GM18868 (cell line): ENCODE results near the gene CDK17.

Experiments
- ATAC-seq: cut with Tn5 transposase; IDR thresholded peaks from one replicate; pipeline ENCODE4 v1.9.1; 2021; ENCODE audit warnings: mild to moderate bottlenecking, moderate library complexity; ENCODE audit not compliant: unreplicated experiment

The CDK17 gene

DNA sequence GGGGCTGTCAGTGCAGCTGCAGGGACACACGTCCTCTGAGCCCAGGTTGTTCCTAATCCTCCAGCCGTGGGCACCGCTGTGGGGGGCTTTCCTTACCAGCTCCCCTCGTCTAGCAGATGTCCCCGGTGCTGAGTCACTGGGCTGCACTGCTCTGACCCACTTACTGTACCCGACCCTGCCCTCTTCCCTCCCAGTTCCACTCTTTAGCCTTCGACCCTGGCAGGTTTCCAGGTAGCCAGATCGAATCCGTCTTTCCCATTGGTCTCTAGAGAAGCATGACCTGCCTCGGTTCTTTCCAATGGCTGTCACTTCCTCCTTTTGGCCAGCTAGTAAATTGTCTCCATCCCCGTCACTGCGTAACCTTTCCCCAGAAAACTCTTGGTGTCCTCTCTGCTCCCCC, 157.6 kb downstream of the CDK17 start:
- ATAC-seq = no peak

- no peak for ATAC-seq
These were observed 158.4 kb downstream of the CDK17 start for GRCh38 chr12:96241846-96242256.

DNA sequence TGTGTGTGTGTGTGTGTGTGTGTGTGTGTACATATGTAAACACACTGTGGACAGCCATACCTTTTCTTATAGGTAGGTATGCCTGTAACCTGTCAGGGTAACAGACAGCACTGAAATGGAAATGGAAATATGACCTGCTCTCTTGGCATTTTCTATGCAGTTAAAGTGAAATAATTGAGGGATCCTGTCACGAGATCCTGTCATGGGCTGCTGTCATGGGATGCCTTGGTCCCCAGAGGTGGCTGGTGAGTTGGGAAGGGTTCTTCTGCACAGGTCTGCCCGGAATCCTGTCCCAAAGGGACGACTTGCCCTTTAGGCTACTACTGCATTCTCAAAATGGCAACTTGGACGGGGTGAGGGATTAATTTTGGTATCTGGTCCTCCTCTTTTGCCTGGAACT, 158.8 kb downstream of the CDK17 start:
- no peak for ATAC-seq

DNA sequence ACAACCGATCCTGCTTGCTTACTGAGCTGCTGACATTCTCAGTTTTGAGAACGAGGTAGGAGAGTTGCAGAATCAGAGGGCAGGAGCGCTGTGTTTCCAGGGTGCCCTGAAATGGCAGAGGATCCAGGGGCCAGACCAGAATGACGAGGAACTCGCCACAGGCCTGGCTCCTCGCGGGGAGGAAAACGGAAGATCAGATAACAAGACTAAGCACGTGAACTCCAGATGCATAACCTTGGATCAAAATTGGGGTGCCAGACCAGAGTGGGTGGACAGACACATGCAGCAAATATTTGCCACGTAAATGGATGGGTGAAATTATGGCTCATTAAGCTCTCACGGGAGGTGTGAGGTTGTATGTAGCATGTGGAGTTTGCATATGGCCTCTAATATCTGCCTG, 159.6 kb downstream of the CDK17 start:
- ATAC-seq = no peak

GRCh38 chr12:96239711-96240635, 160.3 kb downstream of the CDK17 start:
- no peak for ATAC-seq

GRCh38 chr12:96238336-96239047, 161.7 kb downstream of the CDK17 start:
- no peak for ATAC-seq

- no peak for ATAC-seq
These were observed 162.7 kb downstream of the CDK17 start for GRCh38 chr12:96237465-96238077.

DNA sequence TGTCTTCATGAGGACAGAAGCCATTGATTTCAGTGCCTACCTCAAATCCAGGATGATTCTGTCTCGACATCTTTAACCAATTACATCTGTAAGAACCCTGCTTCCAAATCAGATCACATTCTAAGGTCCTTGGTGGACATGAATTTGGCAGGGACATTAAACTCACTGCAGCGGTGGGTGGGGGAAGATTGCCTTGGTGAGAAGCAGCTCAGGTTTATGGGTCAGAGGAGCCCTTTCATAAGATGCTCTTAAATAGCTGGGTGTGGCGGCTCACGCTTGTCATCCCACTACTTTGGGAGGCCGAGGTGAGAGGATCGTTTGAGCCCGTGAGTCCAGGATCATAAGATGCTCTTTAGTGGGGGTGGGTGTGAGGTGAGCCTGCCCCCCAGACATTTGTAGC, 163.2 kb downstream of the CDK17 start:
- no peak for ATAC-seq

- ATAC-seq = no peak
These were observed 163.9 kb downstream of the CDK17 start for GRCh38 chr12:96236221-96236822.

DNA sequence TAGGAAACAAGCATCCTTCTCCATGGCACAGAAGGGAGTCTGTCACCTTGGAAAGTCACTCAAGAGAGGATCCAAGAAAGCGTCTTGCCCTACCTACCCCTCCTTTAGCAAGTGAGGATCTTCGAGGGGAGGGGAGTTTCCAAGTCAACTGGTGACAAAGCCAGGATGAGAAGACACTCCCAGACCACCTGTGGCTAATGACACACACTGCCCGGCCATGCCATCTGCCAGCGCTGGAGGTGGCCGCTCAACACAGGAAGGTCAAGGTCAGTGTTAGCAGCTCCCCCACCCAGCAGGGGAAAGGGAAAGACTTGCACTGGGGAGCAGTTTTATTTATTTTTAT, 164.8 kb downstream of the CDK17 start:
- no peak for ATAC-seq

- ATAC-seq = no peak
These were observed 165.4 kb downstream of the CDK17 start for GRCh38 chr12:96234591-96235483.

- no peak for ATAC-seq
These were observed 166.2 kb downstream of the CDK17 start for GRCh38 chr12:96233939-96234461.

DNA sequence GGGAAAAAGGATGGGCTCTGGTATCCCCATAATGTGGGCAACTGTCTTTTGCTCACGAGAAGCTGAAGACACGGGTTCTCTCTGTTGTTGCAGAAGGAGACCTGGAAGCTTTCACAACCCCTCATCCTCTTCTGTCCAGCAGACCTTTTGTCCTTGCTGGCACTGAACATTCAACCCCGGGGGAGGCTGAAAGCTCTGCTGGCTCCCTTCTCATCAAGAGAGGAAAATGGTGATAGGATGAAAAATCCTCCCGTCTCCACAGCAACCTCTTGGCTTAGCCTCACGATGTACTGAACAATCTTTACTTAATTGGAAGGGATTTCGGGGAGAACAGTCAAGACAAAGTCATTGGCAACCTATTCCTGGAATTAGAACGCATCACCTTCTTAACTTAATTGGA, 167.1 kb downstream of the CDK17 start:
- no peak for ATAC-seq

- ATAC-seq = no peak
These were observed 169.6 kb downstream of the CDK17 start for GRCh38 chr12:96230646-96231045.

GRCh38 chr12:96228566-96229248, 171.5 kb downstream of the CDK17 start:
- no peak for ATAC-seq
